NK-92 (cell line): ENCODE data around the gene HSPB7.
"Not testable (repeated sequence)": the region's sequence is repeated elsewhere in the genome, so short reads cannot be mapped to it uniquely, and the experiment has no call there.

Experiments used
- DNase-seq: peaks from one replicate; lab custom pipeline; 2025; ENCODE audit not compliant: unreplicated experiment; lab: John Stamatoyannopoulos, UW

The HSPB7 gene

DNA sequence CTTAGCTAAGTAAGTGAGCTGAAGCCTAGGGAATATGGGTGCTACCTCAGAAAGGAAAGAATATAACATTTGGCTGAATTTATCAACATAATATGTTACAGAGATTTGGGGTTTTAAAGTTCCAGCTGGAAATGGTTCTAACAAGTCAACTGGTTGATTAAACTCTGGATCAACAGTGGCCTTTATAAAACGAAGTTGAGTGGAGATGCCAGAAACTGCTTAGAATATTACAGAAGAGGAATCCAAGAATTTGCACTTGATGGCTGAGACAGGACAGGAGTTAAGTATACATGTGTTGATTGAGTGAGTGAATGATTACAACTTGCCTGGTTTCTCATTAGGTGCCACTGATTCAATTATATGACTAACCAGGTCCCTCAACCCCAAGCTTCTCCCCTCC is 34.6 kb downstream of the HSPB7 start:
- no peak for DNase-seq

DNA sequence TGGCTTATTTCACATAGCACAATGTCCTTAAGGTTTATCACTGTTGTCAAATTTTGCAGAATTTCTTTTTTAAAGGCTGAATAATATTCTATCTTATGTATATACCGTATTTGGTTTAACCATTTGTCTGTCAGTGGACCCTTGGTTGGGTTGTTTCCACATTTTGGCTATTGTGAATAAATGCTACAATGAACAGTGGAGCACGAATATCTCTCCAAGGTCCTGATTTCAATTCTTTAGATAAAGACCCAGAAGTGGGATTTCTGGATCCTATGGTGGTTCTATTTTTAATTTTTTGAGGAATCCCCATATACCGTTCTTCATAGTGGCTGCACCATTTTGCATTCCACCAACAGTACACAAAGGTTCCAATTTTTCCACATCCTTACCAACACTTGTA is 36.2 kb downstream of the HSPB7 start:
- no peak for DNase-seq

DNA sequence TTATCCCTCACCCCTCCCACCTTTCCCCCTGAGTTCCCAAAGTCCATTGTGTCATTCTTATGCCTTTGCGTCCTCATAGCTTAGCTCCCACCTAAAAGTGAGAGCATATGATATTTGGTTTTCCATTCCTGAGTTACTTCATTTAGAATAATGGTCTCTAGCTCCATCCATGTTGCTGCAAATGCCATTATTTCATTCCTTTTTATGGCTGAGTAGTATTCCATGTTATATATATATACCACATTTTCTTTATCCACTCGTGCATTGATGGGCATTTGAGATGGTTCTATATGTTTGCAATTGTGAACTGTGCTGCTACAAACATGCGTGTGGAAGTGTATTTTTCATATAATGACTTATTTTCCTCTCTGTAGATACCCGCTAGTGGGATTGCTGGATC is 39.9 kb downstream of the HSPB7 start:
- not testable (repeated sequence) for DNase-seq

DNA sequence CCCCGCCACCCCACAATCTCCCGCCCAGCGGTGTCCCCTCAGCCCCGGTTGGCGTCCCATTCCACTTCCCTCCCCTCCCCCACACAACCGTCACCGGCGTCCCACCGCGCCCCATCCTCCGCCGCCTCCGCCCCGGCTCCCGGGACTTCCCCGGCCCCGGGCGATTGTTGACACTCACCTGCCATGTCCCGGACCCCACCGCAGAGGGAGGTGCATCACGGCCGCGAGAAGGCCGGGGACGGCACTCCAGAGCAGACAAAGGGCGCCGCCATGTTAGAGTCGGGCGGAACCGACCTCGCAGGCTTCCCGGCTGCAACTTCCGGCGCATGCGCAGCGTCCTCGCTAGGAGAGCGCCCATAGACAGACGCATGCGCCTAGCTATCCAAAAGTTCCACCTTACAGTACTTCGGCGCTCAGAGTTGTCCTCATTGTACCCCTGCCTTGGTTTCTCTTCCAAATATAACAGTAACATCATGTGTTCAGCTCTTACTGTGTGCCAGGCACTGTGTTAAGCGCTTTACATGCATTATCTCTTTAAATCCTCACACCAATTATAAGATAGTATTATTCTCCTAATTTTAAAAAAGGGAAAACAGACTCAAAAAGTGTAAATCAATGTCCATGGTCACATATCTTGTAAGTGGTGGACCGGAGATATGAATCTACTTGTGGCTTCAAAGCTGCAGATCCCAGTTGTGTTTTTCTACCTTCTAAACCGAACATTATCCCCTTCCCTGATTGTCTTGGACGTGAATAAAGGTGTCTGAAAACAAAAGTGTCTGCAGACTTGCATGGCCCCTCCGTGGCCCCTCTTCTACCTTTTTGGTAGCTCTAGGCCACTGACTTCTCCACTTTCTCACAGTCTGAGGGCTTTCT is 41.8 kb downstream of the HSPB7 start, which contains the start of gene ZBTB17:
Gene ZBTB17 (minus strand): TSS at position 297 of the 876 bp plus-strand sequence. CDS start 27,606 bp downstream, outside the sequence.
- DNase-seq: peak; percentile 65

DNA sequence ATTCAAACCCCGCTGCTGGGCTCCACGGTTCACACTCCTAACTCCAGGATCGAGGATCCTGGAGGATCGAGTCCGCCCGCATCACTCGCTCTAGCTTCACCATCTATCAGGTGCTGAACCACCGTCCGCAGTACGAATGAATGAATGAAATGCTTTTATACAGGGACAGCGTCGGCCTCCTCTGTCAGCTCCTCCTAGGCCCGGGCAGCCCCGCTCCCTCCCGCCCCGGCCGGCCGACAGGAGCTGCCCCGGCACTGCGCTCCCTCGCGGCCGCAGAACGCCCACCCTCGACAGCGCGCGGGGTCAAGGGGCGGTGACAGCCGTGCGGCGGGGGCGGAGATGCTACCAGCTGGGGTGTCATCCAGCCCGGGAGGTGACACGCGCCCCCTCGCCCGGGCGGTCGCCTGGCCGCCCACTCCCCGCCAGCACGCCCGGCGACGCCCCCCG is 42.5 kb downstream of the HSPB7 start:
- DNase-seq: no peak

DNA sequence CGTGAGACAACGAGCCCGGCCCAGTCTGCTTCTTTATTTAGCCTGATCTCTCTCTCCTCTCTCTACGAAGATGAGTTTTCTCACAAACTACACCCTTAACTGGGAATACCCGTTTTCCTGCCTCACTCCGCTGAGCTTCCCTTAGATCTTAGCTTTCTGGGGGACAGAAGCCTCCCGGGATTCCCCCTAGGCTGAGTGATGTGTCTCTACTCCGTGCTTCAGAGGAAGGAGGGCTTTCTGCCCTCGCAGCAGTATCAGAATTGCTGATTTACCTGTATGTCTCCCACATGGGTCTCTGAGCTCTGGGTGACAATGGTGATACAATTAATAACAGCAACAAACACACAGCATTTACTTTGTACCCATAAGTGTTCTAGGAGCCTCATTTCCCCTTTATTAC is 43.0 kb downstream of the HSPB7 start:
- DNase-seq: no peak

DNA sequence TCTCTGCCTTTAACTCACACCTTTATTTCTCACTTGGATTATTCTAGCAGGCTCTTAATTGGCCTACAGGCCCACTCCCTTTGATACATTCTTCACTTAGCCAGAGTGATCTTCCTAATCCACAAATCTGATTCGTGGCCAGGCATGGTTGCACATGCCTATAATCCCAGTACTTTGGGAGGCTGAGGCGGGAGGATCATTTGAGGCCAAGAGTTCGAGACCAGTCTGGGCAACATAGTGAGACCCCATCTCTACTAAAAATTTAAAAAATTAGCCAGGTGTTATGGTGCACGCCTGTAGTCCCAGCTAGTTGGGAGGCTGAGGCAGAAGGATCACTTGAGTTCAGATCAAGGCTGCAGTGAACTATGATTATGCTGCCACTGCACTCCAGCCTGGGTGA is 44.1 kb downstream of the HSPB7 start:
- no peak for DNase-seq

DNA sequence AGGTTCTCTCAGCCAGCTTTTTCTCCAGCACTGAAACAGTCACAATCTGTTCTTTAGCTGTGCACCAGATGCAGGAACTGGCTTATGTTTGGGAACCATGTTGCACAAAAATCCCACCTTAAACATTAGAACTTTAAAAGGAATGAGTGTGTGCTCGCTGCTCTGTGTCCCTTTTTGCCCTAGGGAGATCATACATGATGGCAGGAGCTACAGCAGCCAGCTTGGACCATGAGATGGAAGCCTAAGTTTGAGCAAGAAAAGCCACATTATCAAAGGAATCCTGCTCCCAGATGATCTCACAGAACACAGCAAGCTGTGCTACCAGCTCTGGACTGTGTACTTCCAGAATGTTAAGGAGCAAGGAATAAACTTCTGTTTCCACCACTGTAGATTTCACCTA is 45.4 kb downstream of the HSPB7 start:
- DNase-seq: no peak

DNA sequence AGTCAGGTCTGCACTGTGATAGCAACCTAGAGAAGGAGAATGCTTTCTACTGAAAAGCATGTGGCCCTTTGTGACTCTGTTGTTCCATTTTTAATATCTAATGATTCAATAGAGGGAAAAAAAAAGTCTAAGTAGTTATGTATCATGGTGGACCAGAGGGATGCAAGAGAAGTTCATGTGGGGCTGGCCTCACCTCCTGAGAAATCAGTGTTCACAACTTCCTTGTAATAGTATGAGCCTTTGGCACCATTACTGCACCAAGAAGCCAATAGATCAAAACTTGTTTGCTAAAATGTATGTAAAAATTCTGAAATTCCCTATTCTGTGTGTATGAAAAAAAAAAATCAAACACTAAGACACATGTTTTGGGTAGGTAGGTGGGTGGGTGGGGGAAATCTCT is 46.9 kb downstream of the HSPB7 start:
- no peak for DNase-seq

DNA sequence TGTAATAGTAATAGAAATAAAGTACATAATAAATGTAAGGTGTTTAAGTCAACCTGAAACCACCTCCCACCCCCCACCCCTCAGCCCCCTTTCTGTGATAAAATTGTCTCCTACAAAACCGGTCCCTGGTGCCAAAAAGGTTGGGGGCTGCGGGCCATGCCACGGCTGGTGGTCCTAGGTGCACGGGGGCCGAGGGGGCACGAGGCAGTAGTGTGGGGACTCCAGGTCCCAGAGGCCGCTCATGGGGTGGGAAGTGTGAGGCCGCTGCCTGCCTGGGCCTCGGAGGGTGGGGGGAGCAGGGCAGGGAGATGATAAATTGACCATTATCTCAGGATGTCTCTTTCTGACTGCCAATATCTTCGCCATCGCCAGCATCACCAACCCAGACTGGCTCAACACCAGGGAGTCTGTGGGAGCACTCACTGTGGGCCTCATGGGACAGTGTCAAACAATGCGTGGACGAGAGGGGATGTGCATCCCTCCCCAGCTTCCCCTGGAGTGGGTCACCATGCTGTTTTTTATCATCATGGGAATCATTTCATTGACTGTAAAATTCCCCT is 48.4 kb downstream of the HSPB7 start:
- DNase-seq: no peak

DNA sequence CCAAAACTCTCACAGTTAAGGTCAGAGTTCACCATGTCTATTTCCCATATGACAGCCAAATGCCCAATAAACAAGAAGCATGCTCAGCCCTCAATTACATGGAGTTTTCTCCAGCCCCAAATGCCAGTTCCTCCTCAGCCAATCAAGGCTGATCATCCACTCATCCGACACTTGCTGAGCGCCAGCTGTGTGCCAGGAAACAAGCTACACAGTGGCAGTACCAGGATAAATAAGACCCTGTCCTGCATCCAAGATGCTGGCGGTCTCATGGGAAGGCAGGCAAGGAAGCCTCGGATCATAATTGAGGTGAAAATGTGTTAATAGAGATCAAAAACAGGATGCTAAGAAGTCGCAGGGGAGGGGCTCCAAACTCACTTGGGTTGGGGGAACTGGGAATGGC is 49.7 kb downstream of the HSPB7 start:
- no peak for DNase-seq

DNA sequence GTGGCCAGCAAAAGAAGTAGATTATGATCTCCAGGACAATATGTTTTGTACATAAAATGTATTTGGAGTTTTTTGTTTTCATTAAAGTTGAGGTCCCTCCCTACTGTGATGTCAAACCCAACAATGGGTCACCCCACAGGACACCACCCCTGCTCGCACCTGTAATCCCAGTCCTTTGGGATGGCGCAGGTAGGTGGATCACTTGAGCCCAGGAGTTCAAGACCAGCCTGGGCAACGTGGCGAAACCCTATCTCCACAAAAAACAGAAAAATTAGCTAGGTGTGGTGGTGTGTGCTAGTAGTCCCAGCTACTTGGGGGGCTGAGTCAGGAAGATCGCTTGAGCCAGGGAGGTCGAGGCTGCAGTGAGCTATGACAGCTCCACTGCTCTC is 50.9 kb downstream of the HSPB7 start:
- no peak for DNase-seq

DNA sequence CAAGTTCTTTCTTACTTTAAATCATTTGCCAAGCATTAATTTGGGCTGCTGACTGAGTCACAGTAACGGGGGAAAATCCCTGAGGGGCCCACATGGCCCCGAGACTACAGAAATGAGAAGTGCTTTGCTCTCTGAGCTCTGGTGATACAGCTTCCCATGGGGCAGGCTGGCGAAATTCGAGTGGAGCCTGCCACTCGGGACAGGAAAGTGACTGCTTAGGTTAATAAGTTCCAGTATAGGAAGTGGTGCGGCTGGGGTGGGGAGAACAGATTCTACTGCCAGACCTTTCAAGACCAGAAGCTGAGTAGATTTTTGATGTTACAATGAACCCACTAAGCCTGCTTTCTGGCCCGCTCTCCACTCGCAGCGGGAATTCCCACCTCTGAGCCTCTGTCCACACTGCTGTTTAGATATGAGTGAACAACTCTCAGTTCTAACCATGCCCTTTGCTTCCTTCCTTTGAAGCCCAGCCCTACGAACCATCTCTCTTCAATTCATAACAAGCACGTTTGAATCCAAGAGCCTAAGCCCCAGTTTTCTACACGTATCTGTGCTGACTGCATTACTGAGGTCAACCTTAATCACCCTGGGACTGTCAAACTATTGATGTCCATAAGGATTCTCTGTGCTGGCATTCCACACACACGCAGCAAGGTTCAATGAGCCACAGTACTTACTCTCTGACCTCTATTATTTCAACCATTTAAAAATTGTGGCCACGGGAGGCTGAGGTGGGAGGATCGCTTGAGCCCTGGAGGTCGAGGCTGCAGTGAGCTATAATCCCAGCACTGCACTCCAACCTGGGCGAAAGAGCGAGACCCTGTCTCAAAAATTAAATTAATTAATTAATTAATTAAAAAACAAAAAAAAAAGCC is 51.5 kb downstream of the HSPB7 start:
- DNase-seq: no peak

DNA sequence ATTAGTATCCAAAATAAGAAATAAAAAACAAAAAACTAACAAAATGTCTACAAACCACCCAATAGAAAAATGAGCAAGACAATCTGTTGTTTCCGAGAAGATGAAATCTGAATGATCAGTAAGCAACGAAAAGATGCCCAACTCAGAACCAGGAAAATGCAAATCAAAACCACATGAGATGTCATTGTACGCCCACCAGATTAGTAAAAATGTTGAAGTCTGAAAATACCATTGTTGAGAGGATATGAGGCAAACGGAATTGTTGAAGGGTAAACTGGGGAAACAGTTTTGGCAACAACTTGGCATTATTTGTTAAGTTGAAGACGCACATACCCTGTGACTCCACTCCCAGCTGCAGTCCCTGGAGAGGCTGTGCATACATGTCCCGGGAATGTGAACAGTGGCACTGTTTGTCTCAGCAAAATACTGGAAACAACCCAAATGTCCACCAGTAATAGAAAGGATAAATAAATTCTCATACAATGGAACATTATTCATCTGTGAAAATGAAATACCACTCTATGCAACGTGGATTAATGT is 52.5 kb downstream of the HSPB7 start:
- no peak for DNase-seq
